Ureter (tissue), 1 donor: ENCODE data around the gene BMP7. TPM values are rescaled to one million over a fixed set of nuclear protein-coding genes. Genes with fewer than 3 reads are reported as not detected.
"Not testable (repeated sequence)": the region's sequence is repeated elsewhere in the genome, so short reads cannot be mapped to it uniquely, and the experiment has no call there.

ENCODE experiments used
- DNase-seq: peaks from one replicate; pipeline ENCODE4 v3.0.0-alpha.2; 2020; ENCODE audit warnings: low spot score
- total RNA-seq: library from RNA; stranded (reverse); gene quantifications from one replicate; pipeline ENCODE4 v1.2.4, GENCODE V29; 2023
- donor health status: DM: yes; HTN: yes; CAD: no.

BMP7 gene
- total RNA-seq, 1 donor from 2014 or later = 32.0 TPM

DNA sequence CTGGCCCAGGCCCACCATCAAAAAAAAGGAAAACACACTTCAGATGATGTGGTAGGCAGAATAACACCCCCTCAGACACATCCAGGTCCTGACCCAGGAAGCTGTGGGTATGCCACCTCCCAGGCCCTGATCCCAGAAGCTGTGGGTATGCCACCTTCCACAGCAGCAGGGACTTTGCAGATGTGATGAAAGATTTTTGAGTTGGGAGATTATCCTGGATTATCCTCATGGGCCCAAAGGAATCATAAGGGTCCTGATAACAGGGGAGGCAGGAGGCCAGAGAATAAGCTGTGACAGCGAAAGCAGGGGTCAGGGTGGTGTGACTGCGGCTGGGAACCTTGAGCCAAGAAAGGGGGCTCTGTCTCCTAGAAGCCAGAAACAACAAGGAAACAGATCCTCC, 55.0 kb downstream of the BMP7 start:
- no peak for DNase-seq

DNA sequence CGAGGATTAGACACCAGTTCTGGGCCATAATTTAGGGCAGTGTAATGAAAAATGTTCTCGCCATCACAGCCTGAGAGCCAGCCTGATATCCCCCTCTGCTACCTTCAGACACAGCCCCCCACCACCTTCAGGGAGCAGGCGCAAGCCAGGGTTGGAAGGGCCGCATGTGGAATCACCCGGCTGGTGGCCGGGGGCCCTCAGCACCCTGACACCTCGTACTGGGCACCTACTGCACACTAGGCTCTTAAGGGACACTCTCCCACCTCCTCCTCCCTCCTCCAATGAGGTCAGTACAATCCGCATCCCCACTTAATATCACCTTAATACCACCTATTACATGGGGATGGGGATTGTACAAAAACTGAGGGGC, 55.5 kb downstream of the BMP7 start:
- no peak for DNase-seq

DNA sequence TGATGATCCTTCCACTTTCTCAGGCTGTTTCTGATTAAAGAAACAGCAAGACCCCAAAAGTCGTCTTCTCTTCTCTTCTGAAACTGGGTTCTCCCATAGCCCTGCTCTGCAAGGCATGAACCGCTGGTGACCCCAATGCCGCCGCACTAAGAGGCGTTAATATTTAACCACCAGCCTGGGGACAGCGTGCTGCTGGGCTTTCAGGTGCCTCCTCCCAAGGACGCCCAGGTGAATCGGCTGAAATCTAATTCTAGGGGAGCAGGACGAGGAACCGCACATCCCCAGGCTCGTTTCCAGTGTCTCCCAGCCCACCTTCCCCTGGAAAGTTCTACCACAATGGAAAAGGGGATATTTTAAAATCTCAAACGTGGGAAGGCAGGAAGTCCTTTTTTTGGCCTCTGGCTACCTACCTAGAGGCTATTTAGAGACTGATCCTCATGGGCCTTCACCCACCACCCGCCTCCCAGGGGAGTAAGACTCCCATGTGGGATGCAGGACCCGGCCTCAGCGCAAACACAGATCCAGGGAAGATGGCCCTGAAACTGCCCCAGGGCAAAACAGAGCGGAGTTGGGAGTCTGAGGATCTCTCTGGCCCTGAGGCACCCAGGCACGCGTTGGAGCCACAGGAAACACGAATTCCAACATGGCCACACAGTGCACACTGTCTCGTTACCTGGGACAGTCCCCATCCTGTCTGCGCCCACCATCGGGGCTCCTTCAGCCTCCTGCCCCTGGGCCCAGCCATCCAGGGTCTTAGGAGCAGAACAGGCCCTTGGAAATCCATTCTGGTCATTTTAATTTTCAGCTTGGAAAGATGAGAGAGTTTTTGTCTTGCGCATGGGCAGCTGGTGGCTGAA, 56.2 kb downstream of the BMP7 start:
- DNase-seq = no peak

DNA sequence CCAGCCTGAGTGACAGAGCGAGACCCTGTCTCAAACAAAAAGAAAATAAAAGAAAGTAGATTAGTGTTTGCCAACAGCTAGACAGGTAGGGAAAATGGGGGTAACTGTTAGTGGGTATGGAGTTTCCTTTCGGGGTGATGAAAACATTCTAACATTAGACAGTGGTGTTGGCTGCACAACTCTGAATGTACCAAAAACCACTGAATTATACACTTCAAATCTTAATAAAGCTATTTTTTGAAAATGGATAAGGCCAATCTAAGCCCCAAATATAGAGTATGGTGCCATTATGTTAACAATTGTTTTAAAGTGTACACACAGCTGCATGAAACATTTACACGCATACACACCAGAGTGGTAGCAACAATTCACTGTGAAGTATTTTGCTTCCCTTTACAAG, 57.0 kb downstream of the BMP7 start:
- no peak for DNase-seq

- no peak for DNase-seq
Observed at GRCh38 chr20:57208198-57208597, 58.2 kb downstream of the BMP7 start.

GRCh38 chr20:57207251-57207650, 59.2 kb downstream of the BMP7 start:
- no peak for DNase-seq

DNA sequence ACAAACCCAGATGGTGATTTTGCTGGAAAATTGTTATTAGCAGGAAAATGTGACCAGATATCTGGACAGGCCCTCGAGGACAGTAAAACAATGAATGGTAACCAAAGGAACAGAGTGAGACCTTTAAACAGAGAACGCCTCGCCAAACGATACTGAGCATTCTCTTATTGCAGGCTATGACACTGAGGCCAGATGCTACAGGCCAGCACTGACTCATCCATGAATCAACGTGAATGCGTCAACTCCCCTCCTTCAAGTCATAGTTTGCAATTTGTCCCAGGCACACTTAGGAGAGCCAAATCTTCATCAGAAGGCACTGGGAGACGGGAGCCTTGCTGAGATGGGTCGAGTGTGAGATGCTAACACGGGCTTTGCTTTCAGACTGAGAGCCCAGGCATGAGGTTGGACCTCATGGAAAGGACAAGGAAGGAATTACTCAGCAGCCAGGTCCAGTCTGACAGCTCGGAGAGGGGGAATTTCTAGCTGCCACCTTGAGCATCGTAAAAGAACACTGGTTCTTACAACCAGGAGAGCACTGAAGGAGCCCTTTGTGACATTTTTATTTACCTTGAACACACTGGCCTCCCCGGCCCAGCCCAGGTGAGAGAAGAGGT, 60.7 kb downstream of the BMP7 start:
- no peak for DNase-seq

- DNase-seq = no peak
Observed at GRCh38 chr20:57203986-57204385, 62.5 kb downstream of the BMP7 start.

- no peak for DNase-seq
Observed at GRCh38 chr20:57203204-57203603, 63.2 kb downstream of the BMP7 start.

DNA sequence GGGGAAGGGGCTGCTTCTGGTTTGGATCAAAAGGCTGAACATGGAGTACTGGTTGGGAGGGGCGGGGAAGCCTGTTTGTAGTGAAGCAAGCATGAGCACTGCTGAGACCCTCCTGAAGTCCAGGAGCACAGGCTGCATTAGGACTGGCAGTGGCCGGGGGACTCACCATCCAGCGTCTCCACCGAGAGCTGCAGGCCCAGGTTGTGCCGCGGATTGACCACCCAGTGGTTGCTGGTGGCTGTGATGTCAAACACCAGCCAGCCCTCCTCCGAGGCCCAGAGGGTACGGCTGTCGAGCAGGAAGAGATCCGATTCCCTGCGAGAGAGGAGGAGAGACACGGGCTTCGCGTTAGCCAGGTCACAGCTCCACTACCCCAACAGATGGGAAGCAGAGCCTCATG, 64.1 kb downstream of the BMP7 start:
- DNase-seq = no peak

GRCh38 chr20:57200882-57201695, 65.4 kb downstream of the BMP7 start:
- no peak for DNase-seq

- no peak for DNase-seq
Observed at GRCh38 chr20:57199656-57200405, 66.6 kb downstream of the BMP7 start.

GRCh38 chr20:57198132-57199072, 68.0 kb downstream of the BMP7 start:
- no peak for DNase-seq

DNA sequence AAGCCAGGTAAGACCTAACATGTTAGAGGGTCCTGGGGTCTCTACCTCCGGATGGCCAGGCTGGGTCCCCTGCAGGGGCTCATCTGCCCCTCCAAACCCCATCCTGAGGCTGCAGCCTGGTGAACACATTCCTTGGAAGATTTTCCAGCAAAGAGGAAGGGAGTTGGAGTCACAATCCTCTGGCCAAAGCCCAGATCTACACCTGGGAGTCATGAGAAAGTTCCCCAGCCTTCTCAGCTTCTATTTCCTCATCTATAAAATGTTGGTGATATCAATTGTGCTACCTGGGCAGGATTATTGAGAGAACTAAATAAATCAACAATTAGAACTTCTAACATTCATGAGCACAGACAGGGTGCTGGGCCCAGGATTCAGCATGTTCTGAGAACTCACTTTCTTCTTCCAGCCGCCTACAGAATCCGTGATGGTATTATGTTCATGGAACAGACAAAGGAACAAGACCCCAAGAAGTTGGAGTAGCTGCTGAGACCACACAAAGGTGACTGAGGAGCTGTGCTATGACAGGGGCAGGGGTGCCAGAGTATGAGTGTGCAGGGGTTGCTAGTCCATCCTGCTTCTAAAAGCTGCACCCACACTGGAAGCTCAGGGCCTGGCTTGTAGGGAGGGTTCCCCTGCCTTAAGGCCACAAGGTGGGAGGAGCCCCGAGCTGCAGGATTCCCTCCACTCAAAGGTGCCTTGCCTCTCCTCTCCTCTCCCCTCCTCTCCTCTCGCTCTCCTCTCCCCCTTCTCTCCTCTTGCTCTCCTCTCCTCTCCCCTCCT, 68.9 kb downstream of the BMP7 start:
- no peak for DNase-seq

DNA sequence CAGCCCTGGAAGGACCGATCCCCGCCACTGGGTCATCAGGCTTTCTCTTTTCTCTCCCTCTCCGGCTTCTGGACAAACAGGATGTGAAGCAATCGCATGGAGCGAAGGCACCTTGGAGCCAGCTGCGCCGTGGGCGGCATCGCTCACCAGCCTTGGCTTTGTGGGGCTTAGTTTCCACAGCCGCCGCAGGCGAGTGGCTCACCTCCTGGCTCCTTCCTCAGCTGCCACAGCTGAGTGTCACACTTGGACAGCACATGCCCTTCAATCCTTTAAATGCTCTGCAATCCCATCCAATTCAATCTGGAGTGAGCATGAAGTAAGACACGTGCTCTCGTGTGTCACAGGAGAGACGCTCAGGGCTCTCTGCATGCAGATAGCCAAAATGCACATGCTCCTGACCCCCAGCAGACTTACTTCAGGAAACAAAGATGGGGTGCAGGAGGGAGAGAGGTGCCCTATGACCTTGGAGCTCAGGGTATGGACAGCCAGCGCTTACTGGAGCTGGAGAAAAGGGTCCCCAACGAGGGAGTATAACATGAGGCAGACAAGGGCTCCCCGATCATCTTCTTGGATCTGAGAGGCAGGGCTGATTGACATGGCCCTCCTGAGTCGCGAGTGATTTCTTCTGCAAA, 70.9 kb downstream of the BMP7 start:
- no peak for DNase-seq

DNA sequence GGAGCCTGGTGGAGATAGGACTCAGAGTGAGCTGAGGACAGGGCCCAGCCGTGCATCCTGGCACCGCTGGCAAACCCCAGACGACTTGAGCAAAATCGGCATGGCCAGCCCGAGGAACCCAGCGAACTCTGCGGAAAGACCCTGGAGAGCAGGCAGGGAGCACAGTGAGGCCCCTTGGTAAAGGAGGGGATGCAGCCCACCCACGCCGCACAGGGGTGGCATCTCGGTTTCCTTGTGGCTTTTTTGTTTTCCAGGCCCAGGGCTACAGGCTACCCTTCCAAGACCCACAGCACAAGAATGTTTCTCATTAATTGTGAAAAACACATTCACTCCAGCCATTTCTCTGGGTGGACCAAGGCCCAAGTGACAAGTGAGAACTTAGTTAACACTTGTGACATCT, 71.4 kb downstream of the BMP7 start:
- DNase-seq = no peak

GRCh38 chr20:57194154-57194553, 72.3 kb downstream of the BMP7 start:
- DNase-seq = no peak

DNA sequence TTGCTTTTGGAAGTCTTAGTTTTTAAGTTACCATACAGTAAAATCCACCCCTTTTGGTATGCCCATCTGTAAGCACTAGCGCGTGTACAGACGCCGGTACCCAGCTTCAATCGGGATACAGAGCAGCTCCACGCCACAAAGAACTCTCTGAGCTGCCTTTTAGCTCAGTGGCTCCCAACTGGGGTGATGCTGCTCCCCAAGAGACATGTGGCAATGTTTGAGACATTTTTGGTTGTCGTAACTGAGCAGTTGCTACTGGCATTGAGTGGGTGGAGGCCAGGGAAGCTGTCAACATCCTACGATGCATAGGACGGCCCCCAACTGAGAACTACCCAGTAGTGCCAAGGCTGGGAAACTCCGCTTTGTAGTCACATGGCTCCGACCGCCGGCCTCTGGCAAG, 73.3 kb downstream of the BMP7 start:
- DNase-seq = no peak

- DNase-seq = no peak
Observed at GRCh38 chr20:57192311-57192710, 74.1 kb downstream of the BMP7 start.

- DNase-seq = not testable (repeated sequence)
Observed at GRCh38 chr20:57191265-57191638, 75.2 kb downstream of the BMP7 start.
